ENCODE results near the gene RAPGEF6.

DNA sequence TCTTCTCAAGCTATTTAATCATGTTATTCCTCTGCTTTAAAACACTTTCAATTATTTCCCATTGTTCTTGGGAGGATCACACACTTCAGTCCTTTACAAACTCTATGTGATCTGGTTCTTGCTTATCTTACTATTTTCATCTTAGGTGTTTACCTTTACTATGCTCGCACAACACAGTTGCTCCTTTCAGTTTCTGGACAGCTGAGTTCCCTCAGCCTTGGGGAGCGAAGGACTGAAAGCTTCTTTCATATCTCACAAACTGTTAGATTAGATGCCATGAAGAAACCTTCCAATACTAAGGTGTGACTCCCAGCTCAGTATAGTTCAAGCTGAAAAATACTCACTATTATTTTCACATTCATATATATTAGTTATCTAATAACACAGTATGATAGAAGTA lies 253.3 kb downstream of the RAPGEF6 start:
- no peak for TF ChIP-seq EZH2 (IDR thresholded peaks at IDR 0.05)
- TF ChIP-seq POLR2AphosphoS5 (IDR thresholded peaks at IDR 0.05; ENCODE audit: borderline replicate concordance, low read depth, low read length), result no peak

All from SK-N-MC (cell line).